HG02571 (cell line): ENCODE data around the gene PRKAG2.

Experiments
- ATAC-seq: cut with Tn5 transposase; IDR thresholded peaks from one replicate; pipeline ENCODE4 v1.9.1; 2021; ENCODE audit warnings: mild to moderate bottlenecking, moderate library complexity; ENCODE audit not compliant: unreplicated experiment

PRKAG2 gene

DNA sequence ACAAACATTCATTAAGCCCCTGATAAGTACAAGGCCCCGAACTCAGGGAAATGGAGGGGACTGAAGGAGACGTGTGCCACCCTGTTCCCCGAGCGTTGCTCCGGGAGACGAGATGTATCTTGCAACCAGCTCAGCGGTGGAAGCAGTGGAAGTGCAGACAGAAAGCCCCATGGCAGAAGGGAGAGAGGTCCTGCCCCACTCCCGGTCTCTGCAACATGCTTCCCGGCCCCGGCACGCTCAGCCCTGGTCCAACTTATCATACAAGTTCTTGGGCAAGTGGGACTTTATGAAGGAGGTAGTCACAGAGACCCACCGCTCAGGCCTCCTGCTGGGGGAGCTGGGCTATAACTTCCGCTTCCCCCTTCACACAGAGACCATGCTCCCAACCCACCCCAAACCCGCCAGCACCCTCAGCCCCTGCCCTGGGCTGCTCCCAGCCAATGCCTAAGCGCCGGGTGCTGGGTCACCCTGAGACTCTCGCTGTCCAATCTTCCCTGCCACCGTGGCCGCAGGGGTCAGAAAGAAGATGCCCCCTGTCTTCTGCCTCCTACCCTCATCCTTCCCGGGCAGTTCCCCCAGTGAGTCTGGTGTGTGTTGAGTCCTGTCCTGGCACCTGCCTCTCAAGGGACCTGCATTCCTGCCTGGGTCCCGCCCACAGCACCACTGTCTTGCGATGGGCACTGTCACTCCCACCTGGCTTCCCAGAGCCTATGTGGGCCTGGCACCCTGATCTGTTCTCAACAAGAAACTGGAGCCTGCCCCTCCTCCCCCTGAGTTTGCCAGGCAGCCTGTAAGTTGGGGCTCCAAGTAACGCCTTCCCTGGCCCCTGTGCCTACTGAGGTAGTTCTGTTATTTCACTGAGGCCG is 157.7 kb downstream of the PRKAG2 start:
- ATAC-seq, result no peak

DNA sequence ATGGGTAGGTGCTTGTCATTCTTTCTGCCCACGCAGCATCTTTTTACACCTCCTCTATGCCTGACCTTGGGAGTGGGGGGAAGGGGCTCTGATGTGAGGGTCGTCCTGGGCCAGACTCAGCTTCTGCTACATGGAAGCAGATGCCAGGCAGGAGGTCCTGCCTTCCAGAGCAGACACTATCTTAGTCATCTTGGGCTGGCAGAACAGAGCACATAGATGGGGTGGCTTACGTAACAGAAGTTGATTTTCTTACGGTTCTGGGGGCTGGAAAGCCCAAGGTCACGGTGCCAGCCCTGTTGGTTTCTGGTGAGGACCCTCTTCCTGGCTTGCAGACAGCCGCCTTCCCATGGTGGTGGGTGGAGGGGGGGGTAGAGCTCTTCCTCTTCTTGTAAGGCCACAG is 159.0 kb downstream of the PRKAG2 start:
- no peak for ATAC-seq

DNA sequence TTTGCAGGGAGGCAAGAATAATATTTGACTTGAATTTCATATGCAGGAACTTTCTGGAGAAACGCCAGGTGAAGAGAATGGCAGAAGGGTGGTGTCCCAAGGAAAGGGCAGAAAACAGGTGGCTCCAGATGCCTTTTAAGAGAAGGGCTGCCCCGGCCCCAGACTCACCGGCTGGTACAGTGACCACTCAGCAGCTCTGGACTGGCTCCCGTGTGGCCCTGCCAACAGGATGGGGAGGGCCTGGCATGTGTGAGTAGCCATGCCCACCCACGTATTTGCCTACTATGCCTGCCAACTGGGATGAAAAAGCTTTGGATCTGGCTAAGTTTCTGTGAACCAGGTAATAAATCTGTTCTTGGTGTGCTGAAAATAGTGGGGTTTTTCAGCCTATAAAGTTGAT is 159.5 kb downstream of the PRKAG2 start:
- no peak for ATAC-seq

DNA sequence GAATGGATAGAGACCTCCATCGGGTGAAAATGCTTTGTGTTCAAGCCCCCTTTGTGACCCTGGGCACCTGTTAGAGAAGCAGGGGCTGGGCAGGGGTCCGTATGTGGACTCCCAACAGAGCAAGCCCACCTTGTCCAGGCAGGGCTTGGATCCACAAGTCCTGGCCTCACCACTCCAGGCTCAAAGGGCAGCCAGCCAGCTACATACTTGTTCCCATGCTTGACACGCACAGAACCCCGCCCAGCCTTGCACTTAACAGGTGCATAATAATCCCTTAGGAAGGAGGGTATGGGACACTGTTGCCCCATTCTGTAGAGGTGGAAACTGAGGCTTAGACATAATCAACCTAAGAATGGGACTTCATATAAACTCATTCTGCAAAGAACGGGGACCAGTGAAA is 160.6 kb downstream of the PRKAG2 start:
- ATAC-seq, result no peak

DNA sequence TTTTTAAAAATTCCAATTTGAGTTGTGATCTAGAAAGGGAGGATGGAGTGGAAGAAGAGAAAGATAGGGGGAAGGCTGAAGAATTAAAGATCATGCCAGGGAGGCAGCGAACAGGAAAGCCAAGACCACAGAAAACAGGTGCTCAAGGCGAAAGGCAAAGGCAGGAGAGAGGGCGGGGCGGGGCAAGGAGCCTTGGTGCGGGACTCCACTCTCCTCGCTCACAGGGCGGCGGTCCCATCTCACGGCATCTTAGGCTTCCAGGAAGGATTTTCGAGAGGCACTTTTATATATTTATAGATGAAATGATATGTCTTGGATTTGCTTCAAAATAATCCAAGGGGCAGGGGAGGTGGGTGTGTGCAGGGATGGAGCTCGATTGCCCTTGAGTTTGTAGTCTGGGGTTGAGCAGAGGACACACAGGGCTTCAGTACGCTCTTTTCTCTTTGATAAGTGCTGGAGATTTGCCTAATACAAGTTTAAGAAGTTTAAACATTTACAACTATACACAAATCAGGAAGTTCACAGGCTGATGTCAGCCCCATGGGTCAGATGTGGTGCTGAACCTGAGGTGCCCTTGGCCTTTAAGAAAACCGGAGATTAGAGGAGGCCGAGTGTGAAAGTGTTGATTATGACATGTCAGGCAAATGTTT is 161.1 kb downstream of the PRKAG2 start:
- ATAC-seq, result no peak

DNA sequence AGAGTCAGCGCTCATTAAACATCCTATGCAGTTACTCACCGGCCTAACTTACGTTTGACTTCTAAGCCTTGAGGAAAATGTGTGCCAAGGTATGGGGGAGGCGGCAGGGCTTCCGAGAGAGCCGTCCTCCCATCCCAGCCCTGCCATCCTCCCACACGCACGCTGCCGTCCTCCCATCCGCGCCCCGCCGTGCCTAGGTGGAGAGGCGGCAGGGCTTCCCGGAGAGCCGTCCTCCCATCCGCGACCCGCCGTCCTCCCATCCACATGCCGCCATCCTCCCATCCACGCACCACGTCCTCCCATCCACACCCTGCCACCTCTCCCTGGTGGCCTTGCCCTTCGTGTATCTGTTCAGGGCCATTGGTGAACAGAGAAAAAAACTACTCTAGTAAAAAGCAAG is 162.7 kb downstream of the PRKAG2 start:
- no peak for ATAC-seq

DNA sequence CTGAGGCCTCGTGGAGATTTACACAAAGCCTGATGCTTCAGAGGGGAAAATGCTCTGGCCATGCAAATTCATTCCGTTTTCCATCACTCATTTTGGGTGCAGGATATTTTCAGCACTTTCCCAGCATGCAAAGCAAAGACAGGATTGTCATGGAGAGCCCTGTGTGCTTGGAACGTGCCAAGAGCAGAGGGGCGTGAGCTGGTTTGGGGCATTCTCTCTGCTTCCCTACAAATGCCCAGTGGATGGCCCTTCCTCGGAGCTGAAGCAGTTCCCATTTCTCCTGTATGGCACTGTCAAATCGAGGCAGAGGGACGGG is 164.1 kb downstream of the PRKAG2 start:
- no peak for ATAC-seq

DNA sequence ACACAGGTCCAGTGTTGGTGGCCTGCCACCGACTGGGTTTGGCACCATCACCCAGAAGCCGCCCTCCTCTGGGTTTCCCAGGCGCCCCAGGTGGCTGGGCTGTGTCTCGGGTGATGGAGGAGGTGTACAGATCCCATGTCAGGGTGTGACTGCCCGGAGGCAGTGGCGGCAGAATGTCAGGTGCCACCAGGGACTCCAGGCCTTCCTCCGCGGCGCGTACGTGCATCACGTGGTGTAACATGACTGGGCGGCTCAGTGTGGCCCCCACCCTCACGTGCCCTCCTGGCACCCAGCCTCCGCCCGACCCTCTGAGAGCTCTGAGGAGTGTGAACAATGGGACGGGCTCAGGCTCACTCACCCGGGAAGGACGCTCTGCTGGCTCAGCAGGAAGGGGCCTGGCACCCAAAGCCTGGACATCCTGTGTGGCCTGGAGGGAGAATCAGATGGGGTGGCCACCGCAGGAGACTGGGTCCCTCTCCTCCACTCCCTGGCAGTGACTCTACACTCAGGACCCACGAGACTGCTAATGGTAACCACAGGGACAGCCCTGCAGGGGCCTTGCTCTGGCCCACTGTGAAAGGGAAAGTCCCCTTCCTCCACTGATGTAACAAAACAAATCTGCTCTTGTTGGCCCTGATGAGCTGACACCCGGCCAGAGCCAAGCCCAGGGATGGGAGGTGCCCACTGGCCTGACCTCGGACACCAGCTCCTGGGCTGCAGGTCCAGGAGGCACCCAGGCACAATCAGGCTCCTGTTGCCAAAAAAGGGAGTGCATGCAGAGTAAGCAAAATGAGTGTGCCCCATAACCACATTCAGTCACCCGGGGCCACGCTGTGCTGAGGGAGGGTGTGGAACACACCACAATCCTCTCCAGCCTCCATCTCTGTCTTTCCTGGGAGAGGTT is 164.8 kb downstream of the PRKAG2 start:
- no peak for ATAC-seq

DNA sequence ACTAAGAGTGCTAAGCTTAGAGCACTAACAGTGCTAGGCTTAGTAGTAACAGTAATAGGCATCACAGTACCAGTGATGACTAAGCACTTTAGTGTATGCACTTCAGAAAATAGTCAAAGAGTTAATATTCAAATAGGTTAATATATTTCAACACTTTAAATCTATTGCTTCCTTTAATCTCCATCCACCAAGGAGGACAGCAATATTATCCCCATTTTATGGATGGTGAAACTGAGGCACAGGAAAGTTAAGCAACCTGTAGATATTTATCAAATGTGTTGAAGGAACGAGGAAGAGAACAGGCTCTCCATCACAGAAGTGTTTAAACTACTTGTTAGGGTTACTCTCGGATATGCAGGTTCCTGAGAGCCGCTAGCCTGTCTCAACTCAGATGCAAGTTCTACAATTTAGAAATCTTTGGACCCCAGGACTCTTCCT is 165.5 kb downstream of the PRKAG2 start:
- ATAC-seq, result no peak

DNA sequence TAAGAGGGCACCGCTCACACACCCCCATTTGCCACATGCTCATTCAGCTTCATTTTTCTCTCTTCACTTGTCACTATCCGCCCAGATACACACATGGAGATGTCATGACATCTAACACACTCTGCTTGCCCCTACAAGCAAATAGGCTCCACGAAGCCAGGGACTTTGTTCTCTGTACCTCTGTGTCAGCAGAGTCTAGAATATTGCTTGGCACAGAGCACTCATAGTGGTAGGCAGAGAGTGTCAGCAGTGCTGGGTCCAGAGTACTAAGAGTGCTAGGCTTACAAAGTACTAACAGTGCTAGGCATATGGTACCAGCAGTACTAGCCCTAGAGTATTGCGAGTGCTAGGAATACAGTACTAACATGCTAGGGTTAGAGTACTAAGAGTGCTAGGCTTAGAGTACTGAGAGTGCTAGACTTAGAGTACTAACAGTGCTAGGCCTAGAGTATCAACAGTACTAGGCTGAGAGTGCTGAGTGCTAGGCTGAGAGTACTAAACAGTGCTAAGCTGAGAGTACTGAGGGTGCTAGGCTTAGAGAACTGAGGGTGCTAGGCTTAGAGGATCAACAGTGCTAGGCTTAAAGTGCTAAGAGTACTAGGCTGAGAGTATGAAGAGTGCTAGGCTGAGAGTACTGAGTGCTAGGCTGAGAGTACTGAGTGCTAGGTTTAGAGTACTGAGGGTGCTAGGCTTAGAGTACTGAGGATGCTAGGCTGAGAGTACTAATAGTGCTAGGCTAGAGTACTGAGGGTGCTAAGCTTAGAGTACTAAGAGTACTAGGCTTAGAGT is 166.1 kb downstream of the PRKAG2 start:
- ATAC-seq, result no peak

DNA sequence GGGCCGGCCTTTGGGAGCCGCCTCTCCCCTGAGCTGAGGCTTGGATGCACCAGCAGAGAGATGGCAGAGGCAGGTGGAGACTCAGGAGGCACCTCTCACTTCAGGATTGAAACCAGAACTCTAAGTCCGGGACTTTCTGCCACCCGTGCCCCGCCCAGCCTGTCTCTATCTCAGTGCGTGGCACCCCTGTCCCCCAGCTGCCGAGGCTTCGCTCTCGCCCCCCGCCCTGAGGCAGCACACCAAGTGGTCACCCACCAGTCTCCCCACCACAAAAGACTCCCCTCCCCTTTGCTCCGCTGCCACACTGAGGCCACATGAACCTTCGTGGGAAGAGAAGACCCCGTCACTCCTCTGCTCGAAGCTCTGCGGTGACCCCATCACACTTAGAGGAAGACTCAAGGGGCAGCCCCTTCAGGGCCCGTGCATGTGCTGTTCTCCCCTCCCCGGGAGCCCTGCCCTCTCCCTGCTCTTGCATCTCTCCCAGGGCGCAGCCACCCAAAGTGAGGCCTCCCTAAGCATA is 166.7 kb downstream of the PRKAG2 start:
- ATAC-seq, result no peak

DNA sequence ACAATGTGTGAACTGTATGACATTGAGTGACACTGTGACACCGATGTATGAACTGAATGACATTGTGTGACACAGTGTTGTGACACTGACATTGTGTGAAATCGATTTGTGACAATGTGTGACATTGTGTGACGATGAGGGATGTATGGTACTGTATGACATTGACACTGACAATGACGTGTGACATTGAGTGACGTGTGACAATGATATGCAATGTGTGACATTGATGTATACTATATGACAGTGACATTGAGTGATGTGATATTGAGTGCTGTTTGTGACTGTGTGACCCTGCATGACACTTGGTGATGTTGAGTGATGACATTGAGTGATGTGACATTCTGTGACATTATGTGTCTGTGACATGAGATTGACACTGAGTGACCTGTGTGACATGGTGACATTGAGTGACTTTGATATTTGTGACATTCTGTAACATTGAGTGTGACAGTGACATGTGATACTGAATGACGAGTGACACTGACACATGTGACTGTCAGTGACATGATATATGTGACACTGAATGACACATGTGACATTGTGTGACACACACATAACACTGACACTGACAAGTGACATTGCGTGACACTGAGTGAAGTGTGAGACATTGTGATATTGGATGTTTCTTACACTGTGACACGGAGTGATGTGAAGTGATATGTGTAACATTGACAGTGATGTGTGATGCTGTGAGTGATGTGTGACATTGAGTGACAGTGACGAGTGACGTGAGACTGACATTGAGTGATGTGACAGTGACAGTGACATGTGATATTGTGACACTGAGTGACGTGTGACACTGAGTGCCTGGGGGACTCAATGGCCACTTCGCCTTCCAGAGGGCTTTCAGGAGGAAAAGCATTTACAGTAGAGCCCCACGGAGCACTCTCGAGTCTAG is 167.5 kb downstream of the PRKAG2 start:
- ATAC-seq, result no peak

DNA sequence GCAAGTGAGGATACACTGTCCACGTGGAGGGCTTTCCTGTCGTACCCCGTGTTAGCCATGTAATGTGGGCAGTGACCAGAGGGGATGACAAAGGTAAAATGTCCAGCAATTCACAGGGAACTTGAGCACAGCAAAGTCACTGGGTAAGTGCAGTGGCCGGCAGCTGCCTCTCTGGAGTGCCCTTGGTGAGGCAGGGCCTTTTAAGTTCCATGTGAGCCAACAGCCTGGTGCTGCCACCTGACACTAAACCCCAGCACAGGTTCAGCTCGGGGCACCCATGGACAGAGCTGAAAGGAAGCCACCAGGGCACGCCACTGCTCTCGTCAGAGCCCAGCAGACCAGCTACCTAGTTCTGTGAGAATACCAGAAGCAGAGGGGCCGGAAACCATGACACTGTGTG is 168.3 kb downstream of the PRKAG2 start:
- ATAC-seq, result no peak

DNA sequence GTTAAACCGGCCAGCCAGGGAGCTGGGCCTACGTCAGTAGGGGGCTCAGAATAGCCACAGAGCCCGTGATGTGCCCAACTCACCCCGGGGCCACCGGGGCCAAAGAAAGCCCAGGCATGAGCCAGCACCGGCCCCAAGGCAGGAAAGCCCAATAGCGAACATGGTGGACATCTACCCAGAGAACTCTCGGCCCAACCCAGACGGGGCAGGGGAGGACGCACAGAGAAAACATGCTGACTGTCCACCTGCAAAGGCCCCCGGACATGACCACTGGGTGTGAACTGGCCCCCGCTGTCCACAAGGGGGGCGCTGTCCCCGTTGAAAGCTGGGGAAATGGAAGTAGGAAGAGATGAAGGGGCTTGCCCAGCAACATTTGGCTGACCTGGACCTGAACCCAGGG is 169.2 kb downstream of the PRKAG2 start:
- ATAC-seq, result no peak

DNA sequence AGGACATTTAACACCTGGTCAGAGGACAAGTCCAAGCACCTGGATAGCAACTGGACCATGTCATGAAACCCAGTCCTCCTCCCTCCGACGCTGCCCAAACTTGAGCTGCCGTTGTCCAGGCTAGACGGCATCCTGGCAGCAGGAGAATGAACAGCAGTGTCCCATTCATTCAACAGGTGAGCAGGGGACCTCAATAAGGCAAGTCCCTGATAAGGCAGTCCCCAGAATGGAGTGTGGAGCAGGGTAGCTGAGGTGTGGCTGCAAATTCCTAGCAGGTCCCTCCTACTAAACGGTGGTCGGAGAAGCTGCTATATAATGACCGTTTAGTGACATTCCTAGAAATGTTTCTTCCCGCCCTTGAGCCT is 169.8 kb downstream of the PRKAG2 start:
- ATAC-seq, result no peak

DNA sequence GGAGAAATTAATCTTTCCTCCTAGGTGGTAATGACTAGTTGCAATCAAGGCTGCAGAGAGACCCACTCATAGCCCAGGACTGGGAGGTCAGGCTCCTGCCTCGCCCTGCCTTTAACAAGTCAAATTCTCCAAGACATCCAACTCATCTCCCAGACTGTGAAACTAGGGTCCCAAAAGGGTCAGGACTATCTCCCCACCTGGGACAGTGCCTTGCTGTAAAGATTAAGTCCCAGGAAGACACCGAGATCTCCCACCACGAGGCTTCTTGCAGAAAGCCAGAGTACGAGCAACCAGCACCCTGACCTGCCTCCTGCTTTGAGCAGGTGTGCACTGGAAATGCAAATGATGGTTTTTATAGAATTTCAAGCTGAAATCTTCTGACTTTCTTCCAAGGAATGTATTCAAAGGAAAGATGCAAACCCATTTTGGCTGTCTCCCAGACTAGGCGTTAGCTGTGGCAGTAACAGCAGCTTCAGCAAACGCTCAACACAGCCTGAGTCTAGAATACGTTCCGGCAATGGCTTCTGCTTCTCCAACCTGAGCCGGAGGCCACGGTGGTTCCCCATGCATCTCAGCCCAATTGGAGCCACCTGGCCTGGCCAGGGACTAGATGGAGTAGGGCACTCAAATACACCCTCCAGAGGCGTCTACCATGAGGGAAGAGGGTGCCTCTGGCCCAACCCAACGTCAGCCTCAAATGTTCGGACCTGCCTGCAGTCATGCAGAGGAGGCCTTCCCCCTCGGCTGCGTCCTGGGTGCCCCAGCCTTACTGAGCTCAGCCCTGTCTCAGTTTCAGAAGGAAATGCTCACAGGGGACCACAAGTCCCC is 170.4 kb downstream of the PRKAG2 start:
- ATAC-seq, result no peak

DNA sequence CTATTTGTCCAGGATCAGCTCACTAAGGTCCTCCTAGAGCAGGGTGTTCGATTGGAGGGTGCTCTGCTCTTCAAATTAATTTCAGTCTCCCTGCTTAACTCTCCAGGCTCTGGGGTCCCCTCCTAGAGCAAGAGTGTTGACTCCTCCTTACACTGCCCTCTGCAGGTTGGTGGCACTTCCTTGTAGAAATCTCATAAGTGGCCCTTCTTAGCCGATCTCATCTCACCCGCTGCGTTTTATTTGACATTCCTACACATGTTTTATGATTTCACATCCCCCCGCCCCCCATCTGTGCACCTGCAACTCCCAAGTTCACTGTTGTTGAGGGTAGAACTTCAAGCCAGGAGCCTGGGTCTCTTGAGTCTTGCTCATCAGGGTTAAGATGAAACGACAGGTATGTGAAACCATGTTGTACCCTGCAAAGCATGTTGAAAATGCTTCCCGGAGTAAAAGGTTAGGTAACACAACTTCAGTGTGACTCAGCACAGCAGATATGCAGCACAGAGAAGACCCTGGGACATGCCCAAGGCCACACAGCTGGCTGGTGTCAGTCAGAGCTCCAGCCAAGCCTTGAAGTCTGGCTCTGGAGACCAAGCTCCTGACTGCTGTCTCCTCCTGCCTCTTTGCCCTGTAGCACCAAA is 171.2 kb downstream of the PRKAG2 start:
- ATAC-seq, result no peak

DNA sequence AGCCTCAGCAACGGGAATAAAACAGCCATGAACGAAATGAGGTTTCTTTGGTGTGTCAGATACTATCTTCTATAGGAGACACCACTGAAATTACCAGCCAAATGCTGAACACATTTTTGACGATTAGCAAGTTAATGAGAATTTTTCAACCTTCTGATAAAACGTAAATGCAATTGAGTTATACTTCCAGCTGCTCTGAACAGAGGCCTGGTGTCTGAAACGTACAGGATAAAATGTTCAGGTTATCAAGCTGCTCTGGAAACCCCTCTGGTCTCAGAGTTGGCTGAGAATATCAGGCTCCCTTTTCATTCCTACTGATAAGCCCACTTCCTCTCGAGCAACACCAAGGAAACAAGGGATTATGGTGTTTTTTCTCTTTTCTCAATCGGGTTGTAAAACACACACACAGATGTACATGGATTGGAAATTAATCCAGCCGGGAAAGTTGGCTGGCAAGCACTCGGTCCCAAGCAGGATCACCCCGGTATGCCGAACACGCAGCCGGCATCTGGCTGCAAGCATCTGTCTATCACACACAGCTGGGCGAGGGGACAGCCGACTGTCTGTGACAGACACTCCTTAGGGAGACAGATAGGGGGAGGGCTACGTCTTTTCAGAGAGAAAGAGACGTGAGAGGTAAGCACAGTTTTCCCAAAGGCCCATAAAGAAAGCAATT is 171.8 kb downstream of the PRKAG2 start:
- no peak for ATAC-seq
